AG04450 (cell line): ENCODE results near the gene PLEKHA8. TPM values are rescaled to one million over a fixed set of nuclear protein-coding genes. Genes with fewer than 3 reads are reported as not detected.

Experiments
- CTCF ChIA-PET: fragments of 300-600, 350-600 bp; formaldehyde crosslinking; extraction: SDS; loops from one replicate; lab custom pipeline; 2022; ENCODE audit warnings: antibody characterized with exemption, inconsistent platforms; lab: Charles Lee
- POLR2A ChIA-PET: fragments of 350-600 bp; formaldehyde crosslinking; extraction: SDS; loops from one replicate; lab custom pipeline; 2021; ENCODE audit warnings: antibody characterized with exemption, inconsistent platforms; lab: Yijun Ruan, JAX
- DNase-seq: peaks from one replicate; pipeline ENCODE4 v3.0.0-alpha.2; 2011; ENCODE audit warnings: low read depth, low spot score
- H3K27ac ChIP-seq: one replicate; pipeline ENCODE4 v1.5.1; 2012; ENCODE audit warnings: low read depth, low read length, control low read depth
- H3K27me3 ChIP-seq: one replicate; pipeline ENCODE4 v1.6.0; 2012; ENCODE audit warnings: low read length; ENCODE audit not compliant: control insufficient read depth, insufficient read depth
- H3K4me3 ChIP-seq: 2 replicates; pipeline ENCODE4 v1.5.1; 2011; ENCODE audit warnings: mild to moderate bottlenecking, low read depth, low read length, control low read depth
- H3K9me3 ChIP-seq: 2 replicates; pipeline ENCODE4 v1.5.1; 2012; ENCODE audit warnings: low read length; ENCODE audit not compliant: control insufficient read depth, insufficient read depth
- polyA plus RNA-seq: library from polyadenylated mRNA; depleted of rRNA; stranded (reverse); fragments of >200 nt; gene quantifications from 2 replicates; pipeline ENCODE4 v1.2.3, GENCODE V29; 2011
- TF ChIP-seq, protein P1 (sequence below): IDR thresholded peaks from 2 replicates; pipeline ENCODE4 v1.5.1; 2011; ENCODE audit warnings: low read depth, low read length, control low read depth, inconsistent platforms

Gene PLEKHA8
- polyA plus RNA-seq, 1 experiment, result 12.6 TPM

DNA sequence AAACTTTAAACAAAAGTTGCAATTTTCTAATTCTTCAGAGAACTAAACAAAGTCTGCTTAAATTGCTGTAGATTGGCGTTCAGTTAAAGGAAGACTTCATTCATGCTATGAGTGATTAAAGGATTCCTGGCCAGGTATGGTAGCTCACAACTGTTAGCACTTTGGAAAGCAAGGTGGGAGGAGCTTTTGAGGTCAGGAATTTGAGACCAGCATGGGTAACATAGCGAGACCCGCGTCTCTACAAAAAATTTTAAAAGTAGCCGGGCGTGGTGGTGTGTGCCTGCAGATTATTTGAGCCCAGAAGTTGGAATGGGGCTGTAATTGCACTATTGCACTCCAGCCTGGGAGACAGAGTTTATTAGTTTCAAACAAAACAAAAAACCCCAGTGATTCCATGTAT is 25.1 kb upstream of the PLEKHA8 start:
- TF ChIP-seq, protein P1, sequence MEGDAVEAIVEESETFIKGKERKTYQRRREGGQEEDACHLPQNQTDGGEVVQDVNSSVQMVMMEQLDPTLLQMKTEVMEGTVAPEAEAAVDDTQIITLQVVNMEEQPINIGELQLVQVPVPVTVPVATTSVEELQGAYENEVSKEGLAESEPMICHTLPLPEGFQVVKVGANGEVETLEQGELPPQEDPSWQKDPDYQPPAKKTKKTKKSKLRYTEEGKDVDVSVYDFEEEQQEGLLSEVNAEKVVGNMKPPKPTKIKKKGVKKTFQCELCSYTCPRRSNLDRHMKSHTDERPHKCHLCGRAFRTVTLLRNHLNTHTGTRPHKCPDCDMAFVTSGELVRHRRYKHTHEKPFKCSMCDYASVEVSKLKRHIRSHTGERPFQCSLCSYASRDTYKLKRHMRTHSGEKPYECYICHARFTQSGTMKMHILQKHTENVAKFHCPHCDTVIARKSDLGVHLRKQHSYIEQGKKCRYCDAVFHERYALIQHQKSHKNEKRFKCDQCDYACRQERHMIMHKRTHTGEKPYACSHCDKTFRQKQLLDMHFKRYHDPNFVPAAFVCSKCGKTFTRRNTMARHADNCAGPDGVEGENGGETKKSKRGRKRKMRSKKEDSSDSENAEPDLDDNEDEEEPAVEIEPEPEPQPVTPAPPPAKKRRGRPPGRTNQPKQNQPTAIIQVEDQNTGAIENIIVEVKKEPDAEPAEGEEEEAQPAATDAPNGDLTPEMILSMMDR, result no peak
- ChIA-PET POLR2A (no interaction called here), CTCF (no interaction called here)
- H3K27ac ChIP-seq, result no peak overlapping the region
- H3K27me3 ChIP-seq, result no peaks in the 10 kb centered on the region
- H3K9me3 ChIP-seq, result no peaks in the 10 kb centered on the region
- H3K4me3 ChIP-seq, result no peak overlapping the region
- no peak for DNase-seq

DNA sequence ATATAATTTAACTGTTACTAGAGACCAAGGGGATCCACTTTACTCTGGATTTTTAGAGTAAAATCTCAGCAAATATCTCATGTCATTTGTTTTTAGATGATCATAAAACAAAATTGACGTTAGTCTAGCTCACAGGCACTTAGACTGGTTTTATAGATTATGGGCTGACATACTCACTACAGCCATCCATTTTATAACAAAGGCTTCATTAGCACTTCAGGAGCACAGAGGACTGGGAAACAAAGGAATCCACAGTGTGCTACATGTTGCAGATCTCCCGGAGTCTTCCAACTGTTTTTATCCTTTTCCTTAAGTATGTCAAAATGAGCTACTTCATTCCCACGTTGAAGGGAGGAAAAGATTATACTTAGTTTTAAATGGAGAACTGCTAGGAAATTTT is 22.7 kb upstream of the PLEKHA8 start:
- H3K27me3 ChIP-seq, result no peaks in the 10 kb centered on the region
- H3K9me3 ChIP-seq, result no peaks in the 10 kb centered on the region
- TF ChIP-seq, protein P1, result no peak
- no peak overlapping the region for H3K4me3 ChIP-seq
- DNase-seq, result no peak
- CTCF ChIA-PET, result no interaction called here
- POLR2A ChIA-PET, result no interaction called here
- no peak overlapping the region for H3K27ac ChIP-seq

DNA sequence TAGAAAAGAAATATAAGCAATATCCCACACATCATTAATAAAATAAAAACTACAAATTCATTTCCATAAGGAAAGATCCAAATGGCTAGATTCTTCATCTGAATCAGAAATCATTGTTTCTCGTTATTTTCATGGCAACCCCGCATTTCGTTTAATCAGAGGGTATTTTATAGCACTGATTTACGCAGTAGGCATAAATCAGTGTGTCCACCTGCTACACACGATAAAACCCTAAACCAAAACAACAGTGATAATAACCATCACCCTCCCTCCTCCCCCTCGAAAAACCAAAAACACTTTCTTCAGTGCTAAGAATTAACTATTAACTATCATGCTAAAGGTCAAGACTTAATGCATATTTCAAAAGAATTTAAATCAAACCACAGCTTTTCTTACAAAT is 18.2 kb upstream of the PLEKHA8 start:
- POLR2A ChIA-PET, result no interaction called here
- no peak overlapping the region for H3K27ac ChIP-seq

DNA sequence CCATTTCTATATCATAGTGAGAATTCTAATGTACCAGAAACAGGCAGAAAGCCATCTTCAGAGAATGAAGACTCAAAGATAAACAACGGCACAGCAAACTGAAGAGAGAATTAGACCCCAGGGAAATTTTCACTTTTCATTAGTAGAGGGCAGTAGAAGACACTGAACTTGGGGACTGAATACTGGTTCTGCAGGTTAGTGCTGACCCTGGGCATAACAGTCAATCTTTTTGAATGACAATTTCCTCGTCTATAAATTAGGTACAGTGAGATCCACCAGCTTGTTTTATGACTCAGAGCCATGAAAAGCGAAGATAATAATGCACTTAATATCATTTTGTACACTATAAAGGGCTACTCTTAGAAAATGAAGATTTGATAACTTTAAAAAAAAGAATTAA is 15.5 kb upstream of the PLEKHA8 start:
- POLR2A ChIA-PET, result no interaction called here

More for the DNA sequence above, 18.2 kb upstream of the PLEKHA8 start:
- no peaks in the 10 kb centered on the region for H3K27me3 ChIP-seq
- no peaks in the 10 kb centered on the region for H3K9me3 ChIP-seq
- DNase-seq, result no peak
- H3K4me3 ChIP-seq, result no peak overlapping the region
- TF ChIP-seq, protein P1, result no peak
- CTCF ChIA-PET, result interaction anchor here (0.6 kb wide), 1 partner anchor 52 kb away, joined by 3 read pairs; no protein-coding TSS in a partner anchor

DNA sequence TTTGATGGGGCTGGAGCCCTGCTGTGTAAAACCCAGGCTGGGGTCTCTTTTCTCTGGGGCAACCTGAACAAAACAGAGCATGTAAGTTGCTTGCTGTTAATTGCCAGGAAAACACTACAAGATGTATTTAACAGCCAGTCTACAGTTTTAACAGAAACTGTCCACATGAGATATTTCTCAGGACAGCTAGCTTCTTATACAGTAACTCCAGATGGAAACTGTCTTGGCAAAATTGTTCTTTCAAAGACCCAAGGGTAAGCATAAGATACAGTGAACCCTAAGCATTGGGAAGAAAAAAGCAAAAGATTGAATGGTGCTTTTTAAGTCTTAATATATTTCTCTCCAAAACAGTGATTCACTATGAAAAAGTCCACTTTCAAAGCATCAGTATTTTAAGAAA is 9.8 kb upstream of the PLEKHA8 start:
- POLR2A ChIA-PET, result no interaction called here
- CTCF ChIA-PET, result no interaction called here
- DNase-seq, result no peak
- Histone ChIP-seq H3K4me3 (no peak overlapping the region), H3K27me3 (no peaks in the 10 kb centered on the region), H3K27ac (no peak overlapping the region), H3K9me3 (no peaks in the 10 kb centered on the region)
- TF ChIP-seq, protein P1, result no peak

More for the DNA sequence above, 15.5 kb upstream of the PLEKHA8 start:
- Histone ChIP-seq H3K9me3 (no peaks in the 10 kb centered on the region), H3K27ac (no peak overlapping the region), H3K4me3 (no peak overlapping the region), H3K27me3 (no peaks in the 10 kb centered on the region)
- TF ChIP-seq, protein P1, result no peak
- CTCF ChIA-PET, result interaction anchor here (0.9 to 1.1 kb wide), 2 partner anchors 49 to 91 kb away, joined by 3 to 5 read pairs; no protein-coding TSS in a partner anchor
- DNase-seq, result no peak
